HL-60/S4 treated with phorbol 12-myristate 13-acetate at 8.2 ng/mL for 4 days and 3 days (cell line): ENCODE results near the gene TMBIM1.

ENCODE experiments used
- in situ Hi-C: fragments of 300-500 bp; cut with MboI; formaldehyde crosslinking; loops from 2 replicates; pipeline ENCODE4 v1.15.0; 2022; ENCODE audit warnings: low sequenced_read_pairs

TMBIM1 gene

GRCh38 chr2:218292048-218293014 lies at the start of gene TMBIM1:
Gene TMBIM1, minus strand, starts transcription at chr2:218292503. Its CDS starts 10,362 bp downstream, at chr2:218282141.
- in situ Hi-C loops, result no loop called here

- in situ Hi-C loops, result no loop called here
These were observed 49.1 kb upstream of the TMBIM1 start for GRCh38 chr2:218341381-218341780.

- in situ Hi-C loops, result no loop called here
These were observed 48.4 kb upstream of the TMBIM1 start for GRCh38 chr2:218340656-218341055.

- in situ Hi-C loops, result no loop called here
These were observed 42.2 kb upstream of the TMBIM1 start for GRCh38 chr2:218334531-218334930.

- in situ Hi-C loops, result no loop called here
These were observed 40.8 kb upstream of the TMBIM1 start for GRCh38 chr2:218332920-218333645.

GRCh38 chr2:218332288-218332687 lies 40.0 kb upstream of the TMBIM1 start:
- in situ Hi-C loops, result no loop called here

GRCh38 chr2:218331745-218332144 lies 39.4 kb upstream of the TMBIM1 start:
- in situ Hi-C loops, result no loop called here

- in situ Hi-C loops, result no loop called here
These were observed 37.7 kb upstream of the TMBIM1 start for GRCh38 chr2:218329826-218330593.

GRCh38 chr2:218329027-218329825 lies 36.9 kb upstream of the TMBIM1 start:
- in situ Hi-C loops, result no loop called here

GRCh38 chr2:218328294-218328693 lies 36.0 kb upstream of the TMBIM1 start:
- in situ Hi-C loops, result no loop called here

GRCh38 chr2:218327451-218328210 lies 35.3 kb upstream of the TMBIM1 start:
- in situ Hi-C loops, result no loop called here

- in situ Hi-C loops, result no loop called here
These were observed 34.0 kb upstream of the TMBIM1 start for GRCh38 chr2:218326315-218326714.

GRCh38 chr2:218325566-218326160 lies 33.4 kb upstream of the TMBIM1 start:
- in situ Hi-C loops, result no loop called here

GRCh38 chr2:218323526-218324472 lies 31.5 kb upstream of the TMBIM1 start:
- in situ Hi-C loops, result no loop called here

- in situ Hi-C loops, result no loop called here
These were observed 30.6 kb upstream of the TMBIM1 start for GRCh38 chr2:218322768-218323525.

GRCh38 chr2:218320704-218321336 lies 28.5 kb upstream of the TMBIM1 start:
- in situ Hi-C loops, result no loop called here

- in situ Hi-C loops, result no loop called here
These were observed 27.6 kb upstream of the TMBIM1 start for GRCh38 chr2:218319813-218320365.
